NOMO-1 treated with DMSO at 0.1 percent for 48 hours (cell line): ENCODE results near the gene ITPR1.

Experiments
- DNase-seq: peaks from one replicate; lab custom pipeline; 2025; ENCODE audit not compliant: unreplicated experiment; lab: John Stamatoyannopoulos, UW

ITPR1 gene

GRCh38 chr3:4633078-4634004 lies 140.2 kb downstream of the ITPR1 start:
- DNase-seq = peak; percentile 69

DNA sequence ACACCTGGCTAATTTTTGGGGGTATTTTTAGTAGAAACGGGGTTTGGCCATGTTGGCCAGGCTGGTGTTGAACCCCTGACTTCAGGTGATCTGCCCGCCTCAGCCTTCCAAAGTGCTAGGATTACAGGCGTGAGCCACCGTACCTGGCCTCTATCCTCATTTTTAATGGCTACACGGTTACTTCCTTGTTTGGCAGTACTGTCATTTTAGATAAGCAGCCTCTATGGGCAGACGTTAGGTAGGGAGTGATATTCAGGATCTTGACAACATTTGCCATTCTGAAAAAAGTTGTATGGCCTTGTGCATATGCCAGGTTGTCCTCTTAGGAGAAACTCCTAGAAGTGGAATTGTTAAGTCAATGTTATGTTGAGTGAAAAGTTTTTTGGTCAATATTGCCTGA lies 141.7 kb downstream of the ITPR1 start:
- no peak for DNase-seq

GRCh38 chr3:4637265-4637664 lies 144.1 kb downstream of the ITPR1 start:
- no peak for DNase-seq

GRCh38 chr3:4641863-4642563 lies 148.9 kb downstream of the ITPR1 start:
- DNase-seq = no peak

GRCh38 chr3:4642611-4643010 lies 149.5 kb downstream of the ITPR1 start:
- DNase-seq = no peak

DNA sequence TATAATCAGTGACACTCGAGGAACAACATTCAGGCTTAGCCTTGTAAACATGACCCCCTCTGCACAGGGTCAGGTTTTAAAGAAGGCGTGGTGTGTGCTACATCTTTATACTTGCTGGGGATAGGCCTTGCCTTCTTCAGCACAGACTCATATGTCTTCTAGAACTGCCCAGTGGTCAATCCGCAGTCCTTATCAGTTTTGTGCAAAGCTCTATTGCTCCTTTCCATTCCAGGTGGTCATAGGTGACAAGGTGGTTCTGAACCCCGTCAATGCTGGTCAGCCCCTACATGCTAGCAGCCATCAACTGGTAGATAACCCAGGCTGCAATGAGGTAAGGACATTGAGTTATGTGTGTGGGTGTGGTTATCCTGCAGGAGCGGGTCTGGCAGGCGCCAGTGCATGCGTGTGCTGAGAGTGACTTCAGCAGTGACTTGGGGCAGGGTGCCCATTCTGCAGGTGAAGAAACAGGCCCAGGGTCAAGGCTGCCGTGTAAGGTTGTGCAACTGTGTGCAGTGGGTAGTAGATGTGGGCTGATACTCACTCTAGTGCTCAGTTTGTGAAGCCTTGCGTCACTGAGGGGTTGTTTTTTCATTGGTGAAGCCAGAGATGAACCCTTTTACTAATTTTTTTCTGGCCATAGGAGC lies 150.9 kb downstream of the ITPR1 start:
- no peak for DNase-seq

- DNase-seq = no peak
These were observed 151.8 kb downstream of the ITPR1 start for GRCh38 chr3:4644951-4645350.

GRCh38 chr3:4645468-4645867 lies 152.3 kb downstream of the ITPR1 start:
- DNase-seq = no peak

DNA sequence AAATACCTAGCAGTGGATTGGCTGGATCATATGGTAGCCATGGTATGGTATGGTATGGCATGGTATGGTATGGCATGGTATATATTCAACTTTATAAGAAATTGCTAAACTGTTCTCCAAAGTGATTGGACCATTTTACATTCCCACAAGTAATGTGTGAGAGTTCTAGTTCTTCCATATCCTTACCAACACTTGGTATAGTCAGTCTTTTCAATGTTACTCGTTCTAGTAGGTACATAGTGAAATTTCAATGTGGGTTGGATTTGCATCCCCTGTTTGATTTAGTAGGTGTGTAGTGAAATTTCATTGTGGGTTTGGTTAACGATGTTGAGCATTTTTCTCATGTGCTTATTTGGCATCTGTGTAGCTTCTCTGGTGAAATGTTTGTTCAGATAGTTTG lies 154.3 kb downstream of the ITPR1 start:
- no peak for DNase-seq

DNA sequence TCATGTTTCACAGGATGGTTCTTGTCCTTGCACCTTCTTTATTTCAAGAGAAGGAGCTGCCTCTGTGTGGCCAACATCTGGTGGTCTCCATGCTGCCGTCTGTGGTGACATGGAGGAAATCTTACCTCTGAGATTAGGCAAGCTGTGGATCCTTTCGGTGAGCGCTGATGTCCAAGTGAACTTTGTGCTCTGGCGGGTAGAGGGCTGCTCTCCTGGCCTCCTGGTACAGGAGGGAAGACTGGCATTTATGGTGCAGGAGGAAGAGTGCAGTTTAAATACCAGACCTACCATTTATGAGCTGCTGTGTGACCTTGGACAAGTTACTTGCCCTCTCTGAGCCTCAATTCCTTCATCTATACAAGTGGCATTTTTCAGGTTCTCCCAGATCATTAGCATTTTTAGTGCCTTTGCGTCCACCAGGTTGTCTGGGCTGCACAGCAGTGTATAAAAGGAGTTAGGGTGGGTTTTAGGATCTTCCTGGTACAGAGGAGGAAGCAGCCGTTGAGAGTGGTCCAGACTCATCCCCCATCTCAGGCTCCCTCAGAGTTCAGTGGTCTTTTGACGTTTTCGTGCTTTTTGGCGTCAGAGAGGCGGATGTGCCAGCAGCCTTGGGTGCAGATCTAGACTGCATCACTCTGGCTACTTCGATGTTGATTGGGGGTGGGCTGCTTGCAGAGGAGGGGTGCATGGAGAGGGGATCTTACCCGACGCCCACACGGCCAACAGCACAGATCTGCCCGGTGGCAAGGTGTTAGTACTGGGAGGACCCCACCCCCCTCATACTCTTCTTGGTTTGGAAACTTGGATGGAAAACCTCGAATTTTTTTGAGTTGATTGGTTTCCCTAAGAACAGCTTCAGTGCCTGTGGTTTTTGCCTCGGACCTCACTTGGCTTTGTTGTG lies 162.2 kb downstream of the ITPR1 start:
- DNase-seq = no peak

DNA sequence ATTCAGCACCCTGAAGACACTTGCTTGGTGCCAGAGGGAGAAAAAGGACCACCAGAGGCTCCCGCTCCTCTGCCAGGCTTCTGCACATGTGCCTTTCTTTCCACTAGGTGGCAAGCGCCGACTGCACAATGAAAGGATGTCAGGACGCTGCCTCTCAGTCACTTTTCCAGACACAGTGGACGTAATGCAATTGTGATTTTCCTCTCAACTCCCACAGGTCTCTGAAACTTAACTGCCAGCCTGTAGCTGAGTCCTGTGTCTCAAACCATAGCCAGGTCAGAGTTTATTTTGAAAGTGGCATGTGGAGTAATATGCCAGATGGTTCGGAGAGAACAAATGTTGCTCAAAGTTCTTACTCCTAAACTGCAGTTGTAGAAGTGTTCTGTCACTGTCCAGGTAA lies 162.9 kb downstream of the ITPR1 start:
- DNase-seq = no peak

GRCh38 chr3:4656626-4657328 lies 163.6 kb downstream of the ITPR1 start:
- no peak for DNase-seq

- no peak for DNase-seq
These were observed 167.8 kb downstream of the ITPR1 start for GRCh38 chr3:4660936-4661335.

- DNase-seq = no peak
These were observed 171.3 kb downstream of the ITPR1 start for GRCh38 chr3:4664412-4664811.

DNA sequence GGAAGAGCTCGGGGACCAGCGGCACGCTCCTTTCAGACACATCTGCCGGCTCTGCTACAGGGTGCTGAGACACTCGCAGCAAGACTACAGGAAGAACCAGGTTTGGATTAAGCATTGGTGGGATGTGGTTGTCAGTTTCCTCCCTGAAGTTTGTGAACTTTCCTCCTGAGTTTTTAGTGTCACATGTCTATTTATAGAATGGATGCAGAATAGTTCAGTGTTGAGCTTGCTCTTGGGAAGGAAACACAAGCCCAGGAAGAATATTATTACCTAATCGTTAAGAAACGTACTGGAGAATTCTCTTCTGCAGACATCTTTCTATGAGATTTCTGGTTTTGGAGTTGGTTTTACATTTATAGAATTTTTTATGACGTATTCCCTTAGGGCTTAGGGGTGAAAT lies 172.0 kb downstream of the ITPR1 start:
- DNase-seq = no peak

GRCh38 chr3:4666071-4666470 lies 172.9 kb downstream of the ITPR1 start:
- no peak for DNase-seq

DNA sequence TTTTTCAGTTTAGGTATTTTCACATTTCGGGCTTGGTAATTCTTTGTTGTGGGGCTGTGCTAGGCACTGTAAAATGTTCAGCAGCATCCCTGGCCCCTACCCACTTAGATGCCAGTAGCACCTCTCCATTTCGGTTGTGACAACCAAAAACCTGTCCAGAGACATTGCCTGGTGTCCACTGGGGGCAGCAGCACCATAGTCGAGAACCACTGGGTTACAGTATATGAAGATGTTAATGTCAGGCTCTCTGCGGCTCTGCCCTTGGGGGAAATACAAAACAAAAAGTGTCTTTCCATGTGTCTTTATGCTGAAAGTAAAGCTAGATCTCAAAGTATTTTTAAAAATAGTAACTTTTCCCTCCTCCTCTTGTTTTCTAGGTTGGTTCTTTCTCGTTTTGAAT lies 177.2 kb downstream of the ITPR1 start:
- DNase-seq = no peak

DNA sequence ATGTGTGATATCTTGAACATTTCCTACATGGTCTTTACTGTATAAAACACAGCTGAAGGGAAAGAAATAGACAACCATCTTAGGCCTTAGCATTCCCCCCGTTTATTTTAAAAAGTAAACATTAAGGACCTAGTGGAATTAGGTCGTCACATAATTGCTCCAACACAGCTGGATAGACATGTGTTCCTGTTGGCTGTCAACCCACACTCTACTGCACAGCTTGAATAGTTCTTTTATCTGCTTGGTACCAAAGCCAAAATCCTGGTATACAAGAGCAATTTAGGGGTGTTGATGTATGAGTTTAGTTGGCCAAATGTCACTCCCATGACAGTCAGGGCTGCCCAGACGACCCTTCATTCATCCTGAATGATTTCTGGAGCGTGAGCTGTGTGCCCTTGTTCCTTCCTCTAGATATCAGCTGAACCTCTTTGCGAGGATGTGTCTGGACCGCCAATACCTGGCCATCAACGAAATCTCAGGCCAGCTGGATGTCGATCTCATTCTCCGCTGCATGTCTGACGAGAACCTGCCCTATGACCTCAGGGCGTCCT lies 179.7 kb downstream of the ITPR1 start:
- DNase-seq = no peak

GRCh38 chr3:4674216-4674615 lies 181.1 kb downstream of the ITPR1 start:
- DNase-seq = no peak

DNA sequence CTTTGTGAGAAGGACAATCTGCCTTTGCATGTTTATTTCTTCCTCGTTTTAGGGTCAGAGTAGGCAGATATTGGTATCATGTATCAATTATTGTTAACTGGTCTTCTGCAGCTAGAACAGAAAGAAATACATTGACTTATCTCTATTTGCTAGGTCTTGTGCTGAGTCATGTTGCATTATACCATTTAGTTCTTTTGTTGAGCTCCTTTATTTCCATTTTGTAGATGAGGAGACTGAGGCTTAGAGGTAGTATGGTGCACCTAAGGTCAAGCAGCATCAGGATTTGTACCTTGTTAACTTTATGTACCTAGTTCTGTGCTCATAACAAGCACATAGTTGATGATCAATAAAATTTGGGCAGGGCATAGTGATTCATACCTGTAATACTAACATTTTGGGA lies 182.6 kb downstream of the ITPR1 start:
- DNase-seq = no peak
